Subcutaneous abdominal adipose tissue (tissue), 5 donors: ENCODE results near the gene SLC27A1.
"Not testable (repeated sequence)": the region's sequence is repeated elsewhere in the genome, so short reads cannot be mapped to it uniquely, and the experiment has no call there.

Experiments used
- H3K27ac ChIP-seq: one replicate; pipeline ENCODE4 v1.7.0; 2013; ENCODE audit warnings: low read depth, mild to moderate bottlenecking, inconsistent platforms, low read length, moderate library complexity
- H3K27me3 ChIP-seq, 5 donors: one replicate each; pipeline ENCODE4 v1.7.0; 2013; ENCODE audit warnings: low read length in 5 of 5, inconsistent platforms in 1 of 5; ENCODE audit not compliant: control insufficient read depth in 5 of 5, insufficient read depth in 4 of 5
- H3K36me3 ChIP-seq, 5 donors: one replicate each; pipeline ENCODE4 v1.7.0; 2013; ENCODE audit warnings: low read length in 5 of 5; ENCODE audit not compliant: control insufficient read depth in 5 of 5, insufficient read depth in 5 of 5
- H3K4me1 ChIP-seq, 5 donors: one replicate each; pipeline ENCODE4 v1.7.0; 2013; ENCODE audit warnings: low read length in 5 of 5, mild to moderate bottlenecking in 3 of 5, moderate library complexity in 1 of 5; ENCODE audit not compliant: control insufficient read depth in 5 of 5, insufficient read depth in 5 of 5
- H3K4me3 ChIP-seq, 5 donors: one replicate each; pipeline ENCODE4 v1.7.0; 2013; ENCODE audit warnings: low read length in 5 of 5, low read depth in 1 of 5
- H3K9ac ChIP-seq, 5 donors: one replicate each; pipeline ENCODE4 v1.7.0; 2013; ENCODE audit warnings: low read length in 5 of 5, mild to moderate bottlenecking in 4 of 5, moderate library complexity in 3 of 5
- H3K9me3 ChIP-seq, 5 donors: one replicate each; pipeline ENCODE4 v1.7.0; 2013; ENCODE audit warnings: low read length in 5 of 5; ENCODE audit not compliant: control insufficient read depth in 5 of 5
- donor health status: healthy.
- donor health status: healthy.
- donor health status: healthy.
- donor health status: healthy.
- donor health status: healthy.

Gene SLC27A1

GRCh38 chr19:17471410-17472125 is 1.2 kb downstream of the SLC27A1 start:
- Histone ChIP-seq H3K36me3 (peaks cover 0 to 3% (median 0%) of the 10 kb centered on the region in 5 donors), H3K4me1 (peaks cover 13 to 69% (median 59%) of the 10 kb centered on the region in 5 donors), H3K27me3 (no peaks in the 10 kb centered on the region), H3K9ac (peak overlapping the region in 4 of 5 donors; percentile 66 to 82 (median 70)), H3K27ac (peak overlapping the region; percentile 84), H3K4me3 (peak overlapping the region; percentile 79 to 91 (median 84)), H3K9me3 (no peaks in the 10 kb centered on the region)

- Histone ChIP-seq H3K27ac (peak overlapping the region; percentile 30), H3K9ac (no peak overlapping the region), H3K4me1 (peaks cover 13 to 55% (median 47%) of the 10 kb centered on the region in 5 donors)
Measured at GRCh38 chr19:17473041-17473440, 2.7 kb downstream of the SLC27A1 start.

GRCh38 chr19:17475011-17475540 is 4.8 kb downstream of the SLC27A1 start:
- Histone ChIP-seq H3K4me1 (peaks cover 7 to 48% (median 36%) of the 10 kb centered on the region in 5 donors), H3K27ac (peak overlapping the region; percentile 46), H3K4me3 (peak overlapping the region in 1 of 5 donors; percentile 14), H3K9ac (peak overlapping the region in 3 of 5 donors; percentile 53 to 72 (median 63))
- not testable (repeated sequence) for H3K36me3 ChIP-seq, H3K9me3 ChIP-seq, H3K27me3 ChIP-seq

More at GRCh38 chr19:17473041-17473440, 2.7 kb downstream of the SLC27A1 start:
- Histone ChIP-seq H3K9me3 (no peaks in the 10 kb centered on the region), H3K4me3 (no peak overlapping the region), H3K36me3 (peaks cover 0 to 3% (median 0%) of the 10 kb centered on the region in 5 donors), H3K27me3 (no peaks in the 10 kb centered on the region)

- peak overlapping the region; percentile 46 for H3K27ac ChIP-seq
- H3K4me3 ChIP-seq: peak overlapping the region in 3 of 5 donors; percentile 6 to 19 (median 14)
- H3K36me3 ChIP-seq: peaks cover 0 to 3% (median 0%) of the 10 kb centered on the region in 5 donors
- no peaks in the 10 kb centered on the region for H3K9me3 ChIP-seq
- H3K27me3 ChIP-seq: no peaks in the 10 kb centered on the region
- peak overlapping the region in 3 of 5 donors; percentile 53 to 72 (median 63) for H3K9ac ChIP-seq
- peaks cover 8 to 49% (median 38%) of the 10 kb centered on the region in 5 donors for H3K4me1 ChIP-seq
Measured at GRCh38 chr19:17475541-17476115, 5.3 kb downstream of the SLC27A1 start.

GRCh38 chr19:17479325-17479791 is 9.0 kb downstream of the SLC27A1 start:
- H3K4me3 ChIP-seq: no peak overlapping the region
- peaks cover 0 to 5% (median 3%) of the 10 kb centered on the region in 5 donors for H3K36me3 ChIP-seq
- no peak overlapping the region for H3K27ac ChIP-seq
- no peak overlapping the region for H3K9ac ChIP-seq
- H3K27me3 ChIP-seq: no peaks in the 10 kb centered on the region
- H3K4me1 ChIP-seq: peaks cover 8 to 34% (median 30%) of the 10 kb centered on the region in 5 donors
- H3K9me3 ChIP-seq: no peaks in the 10 kb centered on the region

GRCh38 chr19:17481986-17482385 is 11.7 kb downstream of the SLC27A1 start:
- Histone ChIP-seq H3K27me3 (no peaks in the 10 kb centered on the region), H3K36me3 (peaks cover 0 to 19% (median 7%) of the 10 kb centered on the region in 5 donors), H3K9ac (no peak overlapping the region), H3K27ac (no peak overlapping the region), H3K4me3 (no peak overlapping the region), H3K4me1 (peaks cover 1 to 22% (median 20%) of the 10 kb centered on the region in 5 donors), H3K9me3 (no peaks in the 10 kb centered on the region)

- Histone ChIP-seq H3K9ac (no peak overlapping the region), H3K4me1 (peaks cover 3 to 30% (median 24%) of the 10 kb centered on the region in 5 donors), H3K27me3 (no peaks in the 10 kb centered on the region), H3K4me3 (no peak overlapping the region), H3K9me3 (no peaks in the 10 kb centered on the region), H3K27ac (no peak overlapping the region), H3K36me3 (peaks cover 0 to 27% (median 13%) of the 10 kb centered on the region in 5 donors)
Measured at GRCh38 chr19:17482877-17483604, 12.7 kb downstream of the SLC27A1 start.

- Histone ChIP-seq H3K9me3 (no peaks in the 10 kb centered on the region), H3K9ac (no peak overlapping the region), H3K27ac (no peak overlapping the region), H3K4me3 (no peak overlapping the region), H3K36me3 (peaks cover 0 to 28% (median 15%) of the 10 kb centered on the region in 5 donors), H3K4me1 (peaks cover 3 to 35% (median 29%) of the 10 kb centered on the region in 5 donors), H3K27me3 (no peaks in the 10 kb centered on the region)
Measured at GRCh38 chr19:17483605-17484002, 13.3 kb downstream of the SLC27A1 start.

GRCh38 chr19:17484520-17485185 is 14.3 kb downstream of the SLC27A1 start:
- H3K4me1 ChIP-seq: peaks cover 5 to 44% (median 34%) of the 10 kb centered on the region in 5 donors
- no peak overlapping the region for H3K4me3 ChIP-seq
- H3K9me3 ChIP-seq: no peaks in the 10 kb centered on the region
- H3K36me3 ChIP-seq: peaks cover 0 to 35% (median 17%) of the 10 kb centered on the region in 5 donors
- H3K27ac ChIP-seq: no peak overlapping the region
- H3K9ac ChIP-seq: no peak overlapping the region
- no peaks in the 10 kb centered on the region for H3K27me3 ChIP-seq
